IMR-90 (cell line): Measurements from ENCODE around the gene VAV3. TPM values are rescaled to one million over a fixed set of nuclear protein-coding genes. Genes with fewer than 3 reads are reported as not detected.

ENCODE experiments used
- ATAC-seq: fragments of 200-7000 bp; cut with Tn5 transposase; 2 replicates; pipeline ENCODE4 v1.9.1; 2020; ENCODE audit warnings: low read depth, mild to moderate bottlenecking, moderate library complexity
- BruUV-seq: library from RNA; stranded (reverse); fragments of 400-500 nt; replicated peaks from 2 replicates; lab custom pipeline; 2021; lab: Mats Ljungman, UMichigan
- CTCF ChIA-PET: fragments of 300-600 bp; formaldehyde crosslinking; extraction: SDS; loops from one replicate; lab custom pipeline; 2021; ENCODE audit warnings: antibody characterized with exemption; lab: Yijun Ruan, JAX
- POLR2A ChIA-PET: fragments of 300-600 bp; sonication (Branson Sonifier 250); formaldehyde crosslinking; loops from one replicate; lab custom pipeline; 2022; ENCODE audit warnings: antibody characterized with exemption; ENCODE audit not compliant: unreplicated experiment; lab: Charles Lee
- DNase-seq: peaks from one replicate; pipeline ENCODE4 v3.0.0; 2013
- H2AFZ ChIP-seq: replicated peaks from 2 replicates; pipeline ENCODE3; 2013; ENCODE audit warnings: low read length, mild to moderate bottlenecking; ENCODE audit not compliant: poor library complexity
- H2AK5ac ChIP-seq: 2 replicates; pipeline ENCODE4 v1.6.1; 2013; ENCODE audit warnings: low read depth, low read length, inconsistent platforms
- H2AK9ac ChIP-seq: replicated peaks from 2 replicates; pipeline ENCODE3; 2013; ENCODE audit warnings: mild to moderate bottlenecking, low read depth, low read length, moderate library complexity; ENCODE audit not compliant: poor library complexity
- H2BK120ac ChIP-seq: 2 replicates; pipeline ENCODE4 v1.6.1; 2013; ENCODE audit warnings: low read depth, low read length, inconsistent platforms
- H2BK15ac ChIP-seq: 3 replicates; pipeline ENCODE4 v1.6.1; 2013; ENCODE audit warnings: low read depth, low read length, inconsistent platforms
- H2BK20ac ChIP-seq: 2 replicates; pipeline ENCODE4 v1.6.1; 2013; ENCODE audit warnings: low read depth, mild to moderate bottlenecking, inconsistent platforms, low read length, moderate library complexity
- H2BK5ac ChIP-seq: 2 replicates; pipeline ENCODE4 v1.6.1; 2013; ENCODE audit warnings: mild to moderate bottlenecking, low read depth, low read length, inconsistent platforms; ENCODE audit not compliant: poor library complexity, severe bottlenecking
- H3K14ac ChIP-seq: replicated peaks from 2 replicates; pipeline ENCODE4 v1.6.1; 2013; ENCODE audit warnings: low read depth, low read length, inconsistent platforms
- H3K18ac ChIP-seq: 2 replicates; pipeline ENCODE4 v1.6.1; 2013; ENCODE audit warnings: low read depth, low read length, control low read depth
- H3K23ac ChIP-seq: 2 replicates; pipeline ENCODE4 v1.6.1; 2013; ENCODE audit warnings: low read depth, low read length, inconsistent platforms
- H3K27ac ChIP-seq: 2 replicates; pipeline ENCODE4 v1.5.1; 2013; ENCODE audit warnings: mild to moderate bottlenecking, control low read depth, low read length; ENCODE audit not compliant: insufficient read depth
- H3K27me3 ChIP-seq: 2 replicates; pipeline ENCODE4 v1.6.1; 2013; ENCODE audit warnings: low read length; ENCODE audit not compliant: control insufficient read depth, insufficient read depth
- H3K36me3 ChIP-seq: 2 replicates; pipeline ENCODE4 v1.6.1; 2013; ENCODE audit warnings: low read length, mixed read lengths; ENCODE audit not compliant: control insufficient read depth, insufficient read depth
- H3K4ac ChIP-seq: 2 replicates; pipeline ENCODE4 v1.6.1; 2013; ENCODE audit warnings: low read depth, low read length, inconsistent platforms
- H3K4me1 ChIP-seq: 2 replicates; pipeline ENCODE4 v1.6.1; 2013; ENCODE audit warnings: low read length, mixed read lengths; ENCODE audit not compliant: control insufficient read depth, insufficient read depth
- H3K4me2 ChIP-seq: 2 replicates; pipeline ENCODE4 v1.6.1; 2013; ENCODE audit warnings: low read depth, mild to moderate bottlenecking, control low read depth, low read length, moderate library complexity
- H3K4me3 ChIP-seq: 2 replicates; pipeline ENCODE4 v1.5.1; 2013; ENCODE audit warnings: low read depth, mild to moderate bottlenecking, control low read depth, low read length, moderate library complexity; ENCODE audit not compliant: insufficient read depth
- H3K56ac ChIP-seq: 2 replicates; pipeline ENCODE4 v1.6.1; 2013; ENCODE audit warnings: low read length, inconsistent platforms; ENCODE audit not compliant: insufficient read depth; ENCODE audit errors: extremely low read depth
- H3K79me1 ChIP-seq, 2 experiments: 2 replicates each; pipeline ENCODE4 v1.6.1; 2013; ENCODE audit warnings: low read length in 2 of 2, inconsistent platforms in 1 of 2, low read depth in 1 of 2
- H3K9ac ChIP-seq: 2 replicates; pipeline ENCODE4 v1.6.1; 2013; ENCODE audit warnings: low read depth, low read length, control low read depth
- H3K9me1 ChIP-seq: 2 replicates; pipeline ENCODE4 v1.6.1; 2013; ENCODE audit warnings: low read length, inconsistent platforms; ENCODE audit not compliant: insufficient read depth
- H3K9me3 ChIP-seq: 2 replicates; pipeline ENCODE4 v1.6.1; 2013; ENCODE audit warnings: low read length; ENCODE audit not compliant: control insufficient read depth, insufficient read depth
- H4K20me1 ChIP-seq: 2 replicates; pipeline ENCODE4 v1.6.1; 2013; ENCODE audit warnings: low read length, inconsistent platforms; ENCODE audit not compliant: insufficient read depth
- H4K5ac ChIP-seq: 2 replicates; pipeline ENCODE4 v1.6.1; 2013; ENCODE audit warnings: mild to moderate bottlenecking, low read depth, low read length, control low read depth
- H4K8ac ChIP-seq, 2 experiments: 2 replicates each; pipeline ENCODE4 v1.6.1; 2013; ENCODE audit warnings: low read depth in 2 of 2, low read length in 2 of 2, control low read depth in 1 of 2, inconsistent platforms in 1 of 2
- H4K91ac ChIP-seq: 2 replicates; pipeline ENCODE4 v1.6.1; 2013; ENCODE audit warnings: low read depth, low read length, inconsistent platforms; ENCODE audit not compliant: insufficient read depth
- BHLHE40 ChIP-seq: fragments of 150-350 bp; IDR thresholded peaks from 2 replicates; pipeline ENCODE4 v1.6.1; 2016; ENCODE audit warnings: mild to moderate bottlenecking, low read depth, low read length
- CEBPB ChIP-seq: IDR thresholded peaks from 2 replicates; pipeline ENCODE4 v1.6.1; 2012; ENCODE audit warnings: low read depth, low read length, improper control_type of control experiment
- CHD1 ChIP-seq: IDR thresholded peaks from 2 replicates; pipeline ENCODE4 v1.6.1; 2012; ENCODE audit warnings: low read depth, low read length, improper control_type of control experiment
- CTCF ChIP-seq: conservative IDR thresholded peaks from 2 replicates; pipeline ENCODE4 v1.5.1; 2012; ENCODE audit warnings: mild to moderate bottlenecking, low read depth, low read length, improper control_type of control experiment
- ELK1 ChIP-seq: fragments of 150-350 bp; IDR thresholded peaks from 2 replicates; pipeline ENCODE4 v1.6.1; 2016; ENCODE audit warnings: low read depth, mild to moderate bottlenecking, low read length, moderate library complexity, borderline replicate concordance
- FOS ChIP-seq: fragments of 150-350 bp; IDR thresholded peaks from 2 replicates; pipeline ENCODE4 v1.6.1; 2016; ENCODE audit warnings: low read depth, low read length
- MAFK ChIP-seq: IDR thresholded peaks from 2 replicates; pipeline ENCODE4 v1.6.1; 2012; ENCODE audit warnings: low read depth, low read length, improper control_type of control experiment
- MAZ ChIP-seq: IDR thresholded peaks from 2 replicates; pipeline ENCODE4 v1.6.1; 2012; ENCODE audit warnings: low read depth, mild to moderate bottlenecking, low read length, improper control_type of control experiment, moderate library complexity, borderline replicate concordance
- MXI1 ChIP-seq: IDR thresholded peaks from 2 replicates; pipeline ENCODE4 v1.6.1; 2012; ENCODE audit warnings: low read depth, mild to moderate bottlenecking, low read length, moderate library complexity, borderline replicate concordance
- NFE2L2 ChIP-seq: fragments of 150-350 bp; IDR thresholded peaks from 2 replicates; pipeline ENCODE4 v1.6.1; 2016; ENCODE audit warnings: low read depth, mild to moderate bottlenecking, low read length
- POLR2A ChIP-seq: IDR thresholded peaks from 2 replicates; pipeline ENCODE4 v1.6.1; 2012; ENCODE audit warnings: mild to moderate bottlenecking, low read depth, low read length
- RAD21 ChIP-seq: IDR thresholded peaks from 2 replicates; pipeline ENCODE4 v1.6.1; 2012; ENCODE audit warnings: low read length, improper control_type of control experiment
- RCOR1 ChIP-seq: IDR thresholded peaks from 2 replicates; pipeline ENCODE4 v1.6.1; 2012; ENCODE audit warnings: mild to moderate bottlenecking, low read length, improper control_type of control experiment; ENCODE audit not compliant: insufficient replicate concordance
- RFX5 ChIP-seq: IDR thresholded peaks from 2 replicates; pipeline ENCODE4 v1.8.0; 2012; ENCODE audit warnings: low read depth, mild to moderate bottlenecking, low read length, moderate library complexity
- SMC3 ChIP-seq: fragments of 150-350 bp; IDR thresholded peaks from 2 replicates; pipeline ENCODE4 v1.6.1; 2016; ENCODE audit warnings: low read depth, mild to moderate bottlenecking, antibody characterized with exemption, low read length, moderate library complexity
- USF2 ChIP-seq: fragments of 150-350 bp; IDR thresholded peaks from 2 replicates; pipeline ENCODE4 v1.6.1; 2017; ENCODE audit warnings: mild to moderate bottlenecking, antibody characterized with exemption, low read length, low read depth
- WGBS, 2 experiments: methylation state at CpG; one replicate each; pipeline versions ENCODE4 v1.1.5 to v1.1.7; 2013; ENCODE audit warnings: missing lambda C conversion rate in 2 of 2; ENCODE audit not compliant: insufficient read length in 1 of 2; ENCODE audit errors: extremely low coverage in 2 of 2; 5-methylcytosine and 5-hydroxymethylcytosine counted together
- dilution Hi-C: fragments of 300-500 bp; cut with HindIII; formaldehyde crosslinking; loops from one replicate; pipeline ENCODE4 v1.14.3; 2018; ENCODE audit warnings: low sequenced_read_pairs; ENCODE audit not compliant: unreplicated experiment
- in situ Hi-C: fragments of 300-500 bp; cut with MboI; formaldehyde crosslinking; loops from 3 replicates; pipeline ENCODE4 v1.14.3; 2019; ENCODE audit warnings: low sequenced_read_pairs, inconsistent platforms, mixed read lengths
- intact Hi-C: fragments of 100-400 bp; cut with micrococcal nuclease; formaldehyde crosslinking; loops from 2 replicates; pipeline ENCODE4 v1.10.0; 2022
- polyA plus RNA-seq, 3 experiments: library from polyadenylated mRNA; depleted of rRNA; stranded (reverse); fragments of >200 nt; gene quantifications; 2 replicates each; pipeline ENCODE4 v1.2.3, GENCODE V29; 2012; ENCODE audit warnings: low replicate concordance in 1 of 3
- total RNA-seq: library from RNA; depleted of rRNA; stranded (reverse); fragments of >200 nt; gene quantifications from 2 replicates; pipeline ENCODE4 v1.2.3, GENCODE V29; 2012

The VAV3 gene
- total and polyA plus RNA-seq, 2 of the 4 experiments (the other 2 are of a cell fraction), result 0.12 to 0.18 TPM

GRCh38 chr1:107633596-107633995, 331.4 kb downstream of the VAV3 start:
- Histone ChIP-seq H3K4me2 (no peak overlapping the region), H3K9me1 (no peaks in the 10 kb centered on the region), H3K27me3 (no peaks in the 10 kb centered on the region), H3K79me1 (no peaks in the 10 kb centered on the region), H4K5ac (no peak overlapping the region), H3K4me3 (no peak overlapping the region), H3K23ac (no peak overlapping the region), H3K14ac (no peak overlapping the region), H2BK15ac (no peak overlapping the region), H3K56ac (no peak overlapping the region), H3K18ac (no peak overlapping the region), H2AK9ac (no peak overlapping the region), H2BK120ac (no peak overlapping the region), H2BK20ac (no peak overlapping the region), H3K4me1 (no peaks in the 10 kb centered on the region), H4K91ac (no peak overlapping the region), H3K9ac (no peak overlapping the region), H3K27ac (no peak overlapping the region), H2AFZ (no peak overlapping the region), H4K20me1 (no peaks in the 10 kb centered on the region), H4K8ac (no peak overlapping the region), H3K36me3 (no peaks in the 10 kb centered on the region), H2BK5ac (no peak overlapping the region), H3K4ac (no peak overlapping the region), H3K9me3 (no peaks in the 10 kb centered on the region), H2AK5ac (no peak overlapping the region)
- WGBS, 2 experiments, result no CpG with 5 or more reads among the region's 5 CpGs
- no peak for ATAC-seq
- TF ChIP-seq RAD21 (no peak), MAZ (no peak), CTCF (no peak), FOS (no peak), POLR2A (no peak), USF2 (no peak), BHLHE40 (no peak), MXI1 (no peak), SMC3 (no peak), RFX5 (no peak), CEBPB (no peak), NFE2L2 (no peak), CHD1 (no peak), ELK1 (no peak), RCOR1 (no peak), MAFK (no peak)
- intact Hi-C loops, result no loop called here
- dilution Hi-C loops, result no loop called here
- no TSS peak for BruUV-seq
- DNase-seq, result no peak
- POLR2A ChIA-PET, result no interaction called here
- in situ Hi-C loops, result no loop called here
- CTCF ChIA-PET, result no interaction called here
